NCI-H69 (cell line): ENCODE results near the gene DOCK1.
"Not testable (repeated sequence)": the region's sequence is repeated elsewhere in the genome, so short reads cannot be mapped to it uniquely, and the experiment has no call there.

Experiments
- DNase-seq: peaks from one replicate; lab custom pipeline; 2025; lab: John Stamatoyannopoulos, UW

Gene DOCK1

DNA sequence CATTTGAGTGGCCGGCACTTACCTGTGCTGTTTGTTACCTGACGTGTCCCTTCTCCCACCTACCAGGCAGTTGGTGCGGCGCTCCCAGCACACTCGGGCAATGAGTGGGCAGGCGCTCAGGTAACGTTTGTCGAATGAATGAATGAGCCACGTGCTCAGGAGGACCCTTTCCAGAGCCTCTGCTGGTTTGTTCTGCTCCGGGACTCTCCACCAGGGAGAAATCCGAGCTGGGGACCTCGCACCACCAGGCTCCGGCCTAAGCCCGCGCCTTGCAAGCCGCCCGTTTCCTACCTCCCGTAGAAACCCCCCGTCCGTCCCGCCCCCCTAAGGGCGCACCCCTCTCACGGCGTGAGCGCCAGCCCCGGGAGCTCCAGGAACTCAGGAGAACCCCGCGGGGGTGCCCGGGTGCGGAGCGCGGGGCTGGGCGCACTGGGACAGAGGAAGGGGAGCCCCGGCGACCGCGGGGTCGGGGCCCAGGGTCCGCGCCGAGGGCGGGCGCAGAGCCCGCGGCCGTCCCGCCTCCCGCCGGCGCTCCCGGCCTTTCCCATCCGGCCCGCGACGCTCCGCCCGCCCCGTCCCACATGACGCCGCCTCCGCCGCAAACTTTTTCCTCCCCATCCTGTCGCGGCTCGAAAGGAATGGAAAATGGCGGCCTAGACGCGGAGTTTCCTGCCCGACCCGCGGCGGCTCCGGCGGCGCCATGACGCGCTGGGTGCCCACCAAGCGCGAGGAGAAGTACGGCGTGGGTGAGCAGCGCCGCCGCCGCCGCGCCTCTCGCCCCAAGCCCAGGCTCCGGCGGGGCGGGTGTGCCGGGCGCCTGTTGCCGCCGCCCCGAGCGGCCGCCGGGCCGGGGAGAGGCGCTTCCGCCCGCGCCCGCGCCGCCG is at the start of gene DOCK1:
TSS of gene DOCK1 (plus strand) at position 611 of the 884 bp plus-strand sequence. CDS start at position 701, 90 bp downstream.
- DNase-seq, result peak; percentile 0

DNA sequence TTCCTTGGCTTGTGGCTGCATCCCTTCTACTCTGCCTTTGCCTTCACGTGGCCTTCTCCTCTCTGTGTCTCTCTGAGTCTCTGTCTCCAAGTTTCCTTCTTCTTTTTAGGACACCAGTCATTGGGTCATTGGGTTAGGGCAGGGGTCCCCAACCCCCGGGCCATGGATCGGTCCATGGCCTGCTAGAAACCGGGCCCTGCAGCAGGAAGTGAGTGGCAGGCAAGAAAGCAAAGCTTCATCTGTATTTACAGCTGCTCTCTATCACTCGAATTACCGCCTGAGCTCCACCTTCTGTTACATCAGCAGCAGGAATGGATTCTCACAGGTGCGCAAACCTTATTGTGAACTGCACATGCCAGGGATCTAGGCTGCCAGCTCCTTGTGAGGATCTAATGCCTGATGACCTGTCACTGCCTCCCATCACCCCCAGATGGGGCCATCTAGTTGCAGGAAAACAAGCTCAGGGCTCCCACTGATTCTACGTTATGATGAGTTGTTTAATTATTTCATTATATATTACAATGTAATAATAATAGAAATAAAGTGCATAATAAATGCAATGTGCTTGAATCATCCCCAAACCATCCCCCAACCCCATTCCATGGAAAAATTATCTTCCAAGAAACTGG is 47.9 kb upstream of the DOCK1 start:
- no peak for DNase-seq

DNA sequence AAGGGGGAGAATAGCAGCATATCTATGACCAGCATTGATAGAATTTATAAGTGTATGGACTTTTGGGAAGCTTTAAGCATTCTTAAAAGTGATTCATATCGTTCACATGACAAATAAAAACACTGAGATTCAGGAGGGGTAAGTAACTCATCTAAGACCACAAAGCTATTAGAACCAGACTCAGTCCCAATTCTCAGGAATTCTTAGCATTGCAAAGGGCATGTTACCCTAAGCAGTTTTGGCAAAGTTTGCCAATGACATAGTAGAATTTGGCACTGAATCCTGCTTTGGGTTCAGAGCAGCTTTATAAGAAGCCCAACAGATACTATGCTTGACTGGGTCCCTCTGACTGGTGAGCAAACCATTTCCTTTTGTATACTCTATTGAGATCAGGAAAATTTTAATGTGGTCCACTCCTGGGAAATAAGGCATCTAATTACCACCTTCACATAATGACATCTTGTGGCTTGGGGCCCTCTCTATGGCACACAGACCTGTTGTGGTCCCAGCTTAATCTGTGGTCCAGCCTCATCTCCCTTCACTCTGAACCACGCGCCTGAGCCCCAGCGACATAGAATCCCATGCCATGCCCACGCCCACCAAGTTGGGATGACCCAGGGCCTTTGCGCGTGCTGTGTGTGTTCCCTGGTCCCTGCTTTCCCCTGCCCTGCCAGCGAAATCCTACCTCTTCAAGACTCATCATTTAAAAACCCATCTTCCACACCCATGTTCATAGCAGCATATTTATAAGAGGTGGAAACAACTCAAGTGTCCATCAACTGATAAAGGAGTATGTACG is 37.5 kb upstream of the DOCK1 start:
- no peak for DNase-seq

DNA sequence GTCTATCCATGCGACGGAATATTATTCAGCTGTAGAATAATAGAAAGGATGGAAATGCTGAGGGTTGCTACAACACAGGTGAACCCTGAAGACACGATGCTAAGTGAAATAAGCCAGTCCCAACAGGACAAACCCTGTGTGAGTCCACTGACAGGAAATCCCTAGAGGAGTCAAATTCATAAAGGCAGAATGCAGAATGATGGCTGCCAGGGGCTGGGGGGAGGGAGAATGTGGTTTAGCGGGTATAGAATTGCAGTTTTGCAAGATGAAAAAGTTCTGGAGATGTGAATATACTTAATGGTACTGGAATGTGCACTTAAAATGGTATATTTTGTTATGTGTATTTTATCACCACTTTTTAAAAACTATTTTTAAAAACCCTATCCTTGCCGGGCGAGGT is 36.9 kb upstream of the DOCK1 start:
- DNase-seq, result no peak

DNA sequence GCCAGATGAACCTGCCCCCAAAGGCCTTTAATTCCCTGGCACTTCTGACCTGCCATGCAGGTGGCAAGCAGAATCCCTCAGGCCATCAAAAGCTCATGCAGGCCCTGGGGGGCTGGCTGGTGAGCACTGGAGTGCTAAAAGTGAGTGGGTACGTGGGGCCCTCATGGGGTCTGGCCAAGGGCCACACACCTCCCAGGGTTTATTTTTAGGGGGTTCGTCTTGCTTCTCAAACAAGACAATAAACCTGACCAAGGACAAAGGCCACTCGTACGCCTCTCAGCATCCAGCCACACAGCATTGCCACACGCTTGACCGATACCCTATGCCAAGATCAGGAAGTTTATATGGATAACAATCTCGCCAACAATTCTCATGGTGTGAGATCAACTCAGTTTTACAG is 33.1 kb upstream of the DOCK1 start:
- DNase-seq, result no peak

DNA sequence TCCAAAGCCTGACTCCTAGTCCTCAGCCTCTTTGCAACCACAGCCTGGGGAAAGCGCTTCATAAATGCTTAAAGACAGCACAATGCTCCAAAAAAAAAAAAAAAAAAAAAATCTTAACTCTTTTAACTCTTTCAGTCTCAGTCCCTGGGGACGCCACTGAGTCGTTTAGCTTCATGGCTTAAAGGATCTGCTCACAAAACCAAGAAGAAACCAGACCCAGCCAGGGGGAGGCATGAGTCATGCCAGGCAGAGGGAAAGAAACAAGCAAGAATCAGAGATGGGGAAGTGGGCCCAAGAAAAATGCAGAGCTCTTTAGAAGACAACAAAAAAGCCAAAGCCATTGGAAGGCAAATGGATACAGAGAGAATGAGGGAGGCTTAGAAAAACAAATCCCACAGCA is 32.5 kb upstream of the DOCK1 start:
- DNase-seq, result no peak

DNA sequence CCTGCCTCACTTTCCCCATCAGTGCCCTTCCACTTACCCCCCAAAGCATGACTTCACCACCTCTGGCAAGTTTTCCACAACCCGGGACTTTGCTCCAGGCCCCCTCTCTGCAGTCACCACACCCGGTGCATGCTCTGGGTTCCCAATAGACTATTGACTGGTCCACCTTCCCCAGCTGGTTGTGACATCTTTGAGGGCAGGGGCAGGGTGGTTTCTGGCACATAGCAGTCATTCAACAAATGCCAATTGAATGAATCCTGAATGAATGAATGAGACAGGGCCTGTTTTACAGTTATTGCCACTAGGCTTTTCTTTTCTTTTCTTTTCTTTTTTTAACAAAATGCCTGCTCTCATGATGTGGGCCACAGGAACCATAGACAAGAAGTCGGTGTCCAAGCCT is 28.8 kb upstream of the DOCK1 start:
- no peak for DNase-seq

DNA sequence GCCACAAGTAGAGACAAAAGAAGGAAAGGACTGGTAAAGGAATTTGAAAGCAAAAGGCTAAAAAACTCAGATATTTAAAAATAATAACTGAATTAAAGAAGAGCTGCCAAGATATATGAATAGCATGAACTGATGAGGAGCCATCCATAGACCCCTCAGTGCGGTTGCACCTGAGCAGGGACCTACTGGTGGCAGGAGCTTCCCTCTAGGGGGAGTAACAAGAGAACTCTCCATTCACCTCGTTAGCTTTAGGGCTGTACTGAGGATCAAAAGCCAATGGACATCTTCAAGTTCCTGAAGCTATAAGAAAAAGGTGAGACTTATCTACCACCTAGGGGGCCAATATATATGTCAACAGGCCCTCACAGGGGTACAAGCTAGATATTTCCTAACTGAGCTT is 27.8 kb upstream of the DOCK1 start:
- no peak for DNase-seq

DNA sequence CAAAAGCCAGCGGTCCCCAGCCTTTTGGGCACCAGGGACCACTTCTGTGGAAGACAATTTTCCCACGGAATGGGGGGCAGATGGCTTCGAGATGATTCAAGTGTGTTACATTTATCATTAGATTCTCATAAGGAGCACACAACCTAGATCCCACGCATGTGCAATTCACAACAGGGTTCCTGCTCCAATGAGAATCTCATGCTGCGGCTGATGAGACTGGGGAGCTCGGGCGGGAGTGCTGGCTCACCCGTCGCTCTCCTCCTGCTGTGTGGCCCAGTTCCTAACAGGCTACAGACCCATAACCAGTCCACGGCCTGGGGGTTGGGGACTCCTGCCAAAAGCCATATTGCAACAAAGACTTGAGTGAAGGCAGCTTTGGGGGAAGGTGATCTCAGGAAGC is 26.6 kb upstream of the DOCK1 start:
- no peak for DNase-seq

DNA sequence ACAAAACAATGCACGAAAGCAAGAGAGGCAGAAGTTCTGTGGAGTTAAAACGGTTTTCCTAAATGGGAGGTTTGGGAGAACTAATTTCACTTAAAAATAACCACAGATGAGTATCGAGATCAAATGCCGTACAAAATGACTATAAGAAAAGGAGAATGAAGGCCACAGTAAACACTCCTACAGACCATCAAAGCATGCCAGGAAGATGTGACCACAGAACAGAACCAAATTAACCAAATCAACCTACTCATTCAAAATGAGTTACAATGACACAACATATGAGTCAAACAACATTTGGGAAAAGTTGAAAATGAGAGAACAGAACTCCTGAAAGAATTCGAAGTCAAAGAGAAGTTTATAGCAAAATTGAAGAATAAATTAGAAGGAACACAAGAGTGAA is 24.3 kb upstream of the DOCK1 start:
- DNase-seq, result no peak

DNA sequence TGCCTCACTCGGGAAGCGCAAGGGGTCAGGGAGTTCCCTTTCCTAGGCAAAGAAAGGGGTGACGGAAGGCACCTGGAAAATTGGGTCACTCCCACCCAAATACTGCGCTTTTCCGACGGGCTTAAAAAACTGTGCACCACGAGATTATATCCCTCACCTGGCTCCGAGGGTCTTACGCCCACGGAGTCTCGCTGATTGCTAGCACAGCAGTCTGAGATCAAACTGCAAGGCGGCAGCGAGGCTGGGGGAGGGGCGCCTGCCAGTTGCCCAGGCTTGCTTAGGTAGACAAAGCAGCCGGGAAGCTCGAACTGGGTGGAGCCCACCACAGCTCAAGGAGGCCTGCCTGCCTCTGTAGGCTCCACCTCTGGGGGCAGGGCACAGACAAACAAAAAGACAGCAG is 23.2 kb upstream of the DOCK1 start:
- not testable (repeated sequence) for DNase-seq

DNA sequence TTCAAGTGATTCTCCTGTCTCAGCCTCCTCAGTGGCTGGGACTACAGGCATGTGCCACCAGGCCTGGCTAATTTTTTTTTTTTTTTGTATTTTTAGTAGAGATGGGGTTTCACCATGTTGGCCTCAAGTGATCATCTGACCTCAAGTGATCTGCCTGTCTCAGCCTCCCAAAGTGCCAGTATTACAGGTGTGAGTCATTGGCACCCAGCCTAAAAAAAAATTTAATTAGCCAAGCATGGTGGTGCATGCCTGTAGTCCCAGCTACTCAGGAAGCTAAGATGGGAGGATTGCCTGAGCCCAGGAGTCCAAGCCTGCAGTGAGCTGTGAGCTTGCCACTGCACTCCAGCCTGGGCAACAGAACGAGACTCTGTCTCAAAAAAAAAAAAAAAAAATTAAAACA is 16.8 kb upstream of the DOCK1 start:
- not testable (repeated sequence) for DNase-seq

DNA sequence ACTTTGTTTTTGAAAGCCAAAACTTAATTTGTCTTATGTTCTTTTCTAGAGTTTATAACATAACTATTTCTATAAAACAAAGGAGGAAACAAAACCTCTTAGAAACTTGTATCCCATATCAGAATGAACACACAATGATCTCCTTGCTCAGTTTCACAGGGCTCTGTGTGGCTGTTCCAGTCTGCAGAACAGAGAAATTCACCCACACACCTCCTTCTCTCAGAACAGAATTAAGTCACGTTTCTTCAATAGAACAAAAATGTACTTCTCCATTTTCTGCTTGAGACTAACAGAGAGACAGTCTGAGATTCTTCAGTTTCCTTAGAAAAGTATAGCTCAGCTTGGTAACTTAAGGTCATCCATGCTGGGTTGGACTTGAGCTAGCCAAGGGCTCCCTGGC is 15.8 kb upstream of the DOCK1 start:
- no peak for DNase-seq

DNA sequence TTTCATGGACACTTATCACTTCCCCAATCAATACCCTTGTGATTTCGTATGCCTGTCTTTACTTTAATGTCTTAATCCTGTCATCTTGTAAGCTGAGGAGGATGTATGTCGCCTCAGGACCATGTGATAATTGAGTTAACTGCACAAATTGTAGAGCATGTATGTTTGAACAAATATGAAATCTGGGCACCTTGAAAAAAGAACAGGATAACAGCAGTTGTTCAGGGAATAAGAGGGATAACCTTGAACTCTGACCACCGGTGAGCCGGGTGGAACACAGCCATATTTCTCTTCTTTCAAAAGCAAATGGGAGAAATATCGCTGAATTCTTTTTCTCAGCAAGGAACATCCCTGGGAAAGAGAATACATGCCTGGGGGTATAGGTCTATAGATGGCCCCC is 14.4 kb upstream of the DOCK1 start:
- DNase-seq, result not testable (repeated sequence)

DNA sequence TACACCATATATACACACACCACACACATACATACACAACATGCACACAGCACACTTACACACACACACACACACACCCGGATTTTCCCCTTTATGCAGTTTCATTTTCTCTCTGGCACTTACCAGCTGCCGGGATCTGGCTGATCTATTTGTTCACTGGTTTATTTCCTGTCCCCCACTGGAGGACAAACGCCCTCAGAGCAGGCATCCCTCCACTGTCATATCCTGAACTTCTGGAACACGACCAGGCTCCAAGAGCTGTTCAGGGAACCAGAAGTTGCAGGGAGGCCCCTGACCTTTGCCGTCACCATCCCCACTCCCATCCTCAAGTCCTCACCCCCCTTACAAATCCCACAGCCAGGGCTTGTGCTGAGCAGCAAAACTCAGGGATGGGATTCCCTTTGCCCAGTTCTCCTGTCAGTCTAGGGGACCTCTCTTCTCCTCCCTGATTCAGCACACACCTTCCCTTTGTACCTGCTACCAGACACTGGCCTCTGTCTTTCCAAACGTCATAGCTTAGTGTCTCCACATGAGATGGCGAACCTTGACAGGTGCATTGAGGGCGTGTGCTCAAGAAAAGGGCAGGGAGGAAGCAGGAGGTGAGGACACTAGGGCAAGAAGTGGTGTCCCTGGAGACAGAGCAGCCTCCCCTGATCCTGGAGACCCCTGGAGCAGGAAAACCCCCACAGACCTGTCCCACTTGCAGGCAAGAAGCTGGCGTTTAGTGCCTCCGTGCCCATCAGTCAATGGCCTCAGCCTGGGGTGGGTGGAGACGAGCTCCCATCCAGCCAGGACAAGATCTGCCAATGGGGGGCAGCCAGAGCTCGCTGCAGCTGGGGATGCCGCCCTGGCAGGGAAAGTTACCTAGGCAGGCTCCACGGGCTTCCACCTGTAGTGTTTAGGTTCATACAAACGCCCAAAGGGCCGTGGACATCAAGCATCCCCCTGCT is 12.7 kb upstream of the DOCK1 start:
- no peak for DNase-seq

DNA sequence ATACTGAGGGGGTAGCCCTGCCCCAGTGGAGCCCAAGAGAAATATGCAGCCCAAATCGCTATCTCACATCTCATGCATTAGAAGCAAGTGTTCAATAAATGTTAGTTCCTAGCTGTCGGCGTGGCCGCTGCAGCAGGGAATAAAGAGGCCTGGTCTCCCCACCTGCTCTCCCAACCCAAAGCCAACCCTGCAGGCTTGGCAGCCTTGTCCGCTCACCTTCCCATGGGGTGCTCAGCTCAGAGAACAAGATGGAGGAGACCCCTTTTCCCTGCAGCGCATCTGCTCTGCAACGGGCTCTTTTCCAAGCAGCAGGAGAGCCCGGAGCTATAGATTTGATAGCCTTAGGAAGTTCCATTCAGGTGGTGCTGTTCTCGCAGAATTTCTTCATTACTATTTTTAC is 12.0 kb upstream of the DOCK1 start:
- DNase-seq, result no peak

DNA sequence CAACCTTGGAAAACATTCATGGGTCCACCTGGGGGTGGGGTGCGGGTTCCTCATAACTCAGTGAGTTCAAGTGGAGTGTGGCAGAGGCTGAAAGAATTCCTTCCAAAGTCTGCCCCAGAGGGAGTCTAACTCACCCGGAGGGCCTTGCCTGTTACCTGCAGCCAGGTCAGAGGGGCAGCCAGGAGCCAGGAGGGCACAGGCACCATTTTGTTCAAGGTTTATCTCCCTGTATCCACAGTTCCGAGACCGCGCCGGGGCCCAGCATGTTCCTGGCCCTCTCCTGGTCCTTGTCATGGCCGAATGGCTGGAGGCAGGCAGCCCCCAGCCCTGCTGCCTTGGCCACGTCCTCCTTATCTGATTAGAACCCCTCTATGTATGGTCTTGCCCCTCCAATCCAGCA is 11.4 kb upstream of the DOCK1 start:
- no peak for DNase-seq

DNA sequence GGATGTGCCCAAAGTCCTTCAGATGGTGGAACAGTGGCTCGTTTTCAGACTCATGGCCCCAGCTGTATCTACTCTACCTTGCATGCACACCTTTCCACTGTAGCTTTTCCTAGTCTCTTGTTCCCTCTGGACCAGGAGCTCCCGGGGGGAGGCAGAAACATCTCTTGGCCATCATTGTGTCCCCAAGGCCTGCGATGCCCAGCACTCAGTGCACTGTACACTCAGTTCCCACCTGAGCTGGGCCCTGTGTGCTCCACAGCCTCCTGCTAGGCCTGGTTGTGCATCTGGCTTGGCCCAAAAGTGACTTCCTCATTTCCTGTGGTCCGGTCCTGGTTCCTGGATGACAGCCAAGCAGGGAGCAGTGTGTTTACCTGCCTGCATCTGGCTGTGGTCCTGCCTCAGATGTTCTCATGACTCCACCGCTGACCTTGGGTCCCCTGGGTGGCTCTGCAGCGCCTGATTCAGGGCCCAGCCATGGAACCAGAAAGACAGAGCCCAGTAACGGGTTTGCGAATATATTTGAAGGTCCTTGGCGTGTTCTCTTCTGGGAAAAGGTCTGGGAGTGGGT is 9.9 kb upstream of the DOCK1 start:
- no peak for DNase-seq

DNA sequence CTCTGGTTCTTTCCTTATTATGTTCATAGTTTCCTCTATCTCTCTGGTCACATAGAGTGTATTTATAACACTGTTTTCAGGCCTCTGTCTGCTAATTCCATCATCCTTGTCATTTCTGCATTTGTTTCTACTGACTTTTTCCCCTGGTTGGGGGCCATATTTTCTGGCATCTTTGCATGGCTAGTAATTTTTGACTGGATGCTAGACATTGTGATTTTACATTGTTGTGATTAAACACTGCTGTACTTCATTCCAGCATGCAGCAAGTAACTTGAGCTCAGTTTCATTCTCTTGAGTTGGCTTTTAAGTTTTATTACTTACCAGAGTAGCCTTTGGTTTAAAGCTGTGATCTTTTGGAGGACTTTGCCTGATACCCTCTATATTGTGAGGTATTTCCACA is 6.8 kb upstream of the DOCK1 start:
- no peak for DNase-seq

DNA sequence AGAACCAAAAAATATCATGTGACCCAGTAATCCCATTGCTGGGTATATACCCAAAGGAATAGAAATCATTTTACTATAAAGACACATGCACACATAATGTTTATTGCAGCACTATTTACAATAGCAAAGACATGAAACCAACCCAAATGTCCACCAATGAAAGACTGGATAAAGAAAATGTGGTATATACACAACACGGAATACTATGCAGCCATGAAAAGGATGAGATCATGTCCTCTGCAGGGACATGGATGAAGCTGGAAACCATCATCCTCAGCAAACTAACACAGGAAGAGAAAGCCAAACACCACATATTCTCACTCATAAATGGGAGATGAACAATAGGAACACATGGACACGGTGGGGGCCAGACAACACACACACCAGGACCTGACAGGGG is 5.7 kb upstream of the DOCK1 start:
- not testable (repeated sequence) for DNase-seq

DNA sequence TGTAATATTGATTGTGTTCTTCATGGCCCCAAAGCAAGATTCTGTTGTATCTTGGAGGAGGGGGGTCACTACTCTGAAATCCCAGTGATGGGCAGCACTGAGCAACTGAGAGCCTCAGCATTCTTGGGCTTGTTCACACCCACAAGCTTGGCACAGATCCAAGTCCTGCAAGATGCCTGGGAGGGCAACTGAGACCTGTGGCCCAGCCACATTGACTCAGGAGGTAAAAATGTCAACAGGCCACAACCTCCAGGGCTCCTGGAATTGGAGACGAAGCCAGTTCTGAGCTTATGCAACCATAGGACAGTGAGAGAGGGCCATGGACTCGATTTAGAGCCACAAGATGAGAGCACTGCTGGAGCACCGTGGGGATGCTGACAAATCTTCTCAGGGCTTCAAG is 3.1 kb upstream of the DOCK1 start:
- no peak for DNase-seq
